SJSA1 (cell line): Measurements from ENCODE around the gene ERFL. TPM values are rescaled to one million over a fixed set of nuclear protein-coding genes. Genes with fewer than 3 reads are reported as not detected.

Source experiments
- DNase-seq, 2 experiments: peaks; one replicate each; pipeline ENCODE4 v3.0.0-alpha.2; 2015 to 2020; ENCODE audit warnings: low spot score in 2 of 2, low read depth in 1 of 2
- H3K27ac ChIP-seq: fragments of 250-450 bp; sonication (Bioruptor Pico); 2 replicates; pipeline ENCODE4 v1.5.1; 2020; ENCODE audit warnings: mild to moderate bottlenecking, moderate library complexity
- H3K27me3 ChIP-seq: fragments of 250-450 bp; sonication (Bioruptor Pico); replicated peaks from 2 replicates; pipeline ENCODE4 v1.5.1; 2020; ENCODE audit warnings: mild to moderate bottlenecking, moderate library complexity
- H3K36me3 ChIP-seq: fragments of 250-450 bp; sonication (Bioruptor Pico); 2 replicates; pipeline ENCODE4 v1.5.1; 2020; ENCODE audit warnings: mild to moderate bottlenecking
- H3K4me1 ChIP-seq: fragments of 250-450 bp; sonication (Bioruptor Pico); replicated peaks from 2 replicates; pipeline ENCODE4 v1.6.1; 2021; ENCODE audit warnings: mild to moderate bottlenecking
- H3K4me3 ChIP-seq: fragments of 250-450 bp; sonication (Bioruptor Pico); 2 replicates; pipeline ENCODE4 v1.5.1; 2020; ENCODE audit warnings: mild to moderate bottlenecking
- H3K9me3 ChIP-seq: fragments of 250-450 bp; sonication (Bioruptor Pico); replicated peaks from 2 replicates; pipeline ENCODE4 v1.5.1; 2020; ENCODE audit warnings: mild to moderate bottlenecking
- total RNA-seq: library from RNA; depleted of rRNA; stranded (reverse); fragments of >200 nt; shearing (Covaris generic); gene quantifications from 2 replicates; pipeline ENCODE4 v1.2.3, GENCODE V29; 2014

Gene ERFL
- total RNA-seq, 1 experiment from 2014 or later = not detected

GRCh38 chr19:41869374-41869955, 58.8 kb downstream of the ERFL start:
- no peaks in the 10 kb centered on the region for H3K9me3 ChIP-seq
- H3K4me1 ChIP-seq = no peaks in the 10 kb centered on the region
- H3K27ac ChIP-seq = no peak overlapping the region
- peaks cover 92% of the 10 kb centered on the region for H3K36me3 ChIP-seq
- H3K27me3 ChIP-seq = no peaks in the 10 kb centered on the region
- no peak for DNase-seq
- no peak overlapping the region for H3K4me3 ChIP-seq

- H3K36me3 ChIP-seq = peaks cover 97% of the 10 kb centered on the region
- H3K4me1 ChIP-seq = no peaks in the 10 kb centered on the region
- no peak overlapping the region for H3K4me3 ChIP-seq
- H3K27ac ChIP-seq = no peak overlapping the region
- H3K9me3 ChIP-seq = no peaks in the 10 kb centered on the region
- DNase-seq = no peak
- H3K27me3 ChIP-seq = no peaks in the 10 kb centered on the region
Observed at GRCh38 chr19:41868989-41869300, 59.3 kb downstream of the ERFL start.

- Histone ChIP-seq H3K36me3 (peaks cover 100% of the 10 kb centered on the region), H3K4me3 (no peak overlapping the region), H3K27me3 (no peaks in the 10 kb centered on the region), H3K9me3 (no peaks in the 10 kb centered on the region), H3K27ac (no peak overlapping the region), H3K4me1 (no peaks in the 10 kb centered on the region)
- no peak for DNase-seq
Observed at GRCh38 chr19:41868120-41868988, 59.9 kb downstream of the ERFL start.

- H3K4me3 ChIP-seq = no peak overlapping the region
- H3K36me3 ChIP-seq = peaks cover 100% of the 10 kb centered on the region
- no peaks in the 10 kb centered on the region for H3K9me3 ChIP-seq
- DNase-seq = no peak
- H3K27me3 ChIP-seq = no peaks in the 10 kb centered on the region
- peaks cover 5% of the 10 kb centered on the region for H3K4me1 ChIP-seq
- no peak overlapping the region for H3K27ac ChIP-seq
Observed at GRCh38 chr19:41866284-41866683, 62.0 kb downstream of the ERFL start.

GRCh38 chr19:41864374-41864773, 63.9 kb downstream of the ERFL start:
- Histone ChIP-seq H3K27me3 (no peaks in the 10 kb centered on the region), H3K4me3 (no peak overlapping the region), H3K36me3 (peaks cover 93% of the 10 kb centered on the region), H3K9me3 (no peaks in the 10 kb centered on the region), H3K4me1 (peaks cover 10% of the 10 kb centered on the region), H3K27ac (no peak overlapping the region)
- no peak for DNase-seq

- peaks cover 83% of the 10 kb centered on the region for H3K36me3 ChIP-seq
- peaks cover 14% of the 10 kb centered on the region for H3K4me1 ChIP-seq
- no peak overlapping the region for H3K27ac ChIP-seq
- H3K4me3 ChIP-seq = no peak overlapping the region
- no peaks in the 10 kb centered on the region for H3K9me3 ChIP-seq
- DNase-seq = no peak
- H3K27me3 ChIP-seq = peaks cover 7% of the 10 kb centered on the region; the same call in 1 of the 2 replicates
Observed at GRCh38 chr19:41863209-41863931, 64.9 kb downstream of the ERFL start.

DNA sequence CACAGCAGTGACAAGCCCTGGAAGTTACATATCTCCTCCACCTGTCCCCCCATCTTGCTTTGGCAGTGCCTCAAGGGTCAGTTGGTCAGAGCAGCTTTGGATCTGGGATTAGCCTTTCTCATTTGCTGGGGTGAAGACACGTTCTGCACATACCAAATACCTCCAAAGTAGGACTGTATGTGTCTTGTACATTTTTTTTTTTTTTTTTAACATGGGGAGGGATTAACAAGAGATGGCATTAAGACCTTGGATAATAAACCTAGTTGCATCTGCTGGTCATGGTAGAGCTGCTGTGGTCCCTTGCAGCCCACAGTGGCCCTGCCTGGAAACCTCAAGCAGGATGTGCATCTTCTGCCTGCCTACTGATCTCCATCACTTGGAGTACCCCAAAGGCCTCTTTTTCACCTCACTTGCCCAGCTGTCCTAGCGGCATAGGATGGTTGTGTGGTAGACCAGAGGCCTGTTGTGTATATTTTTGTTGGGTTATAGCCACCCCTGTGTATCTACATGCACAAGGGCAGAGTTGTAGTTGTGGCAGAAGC, 65.7 kb downstream of the ERFL start:
- DNase-seq = no peak
- Histone ChIP-seq H3K36me3 (peaks cover 75% of the 10 kb centered on the region), H3K27ac (no peak overlapping the region), H3K9me3 (no peaks in the 10 kb centered on the region), H3K27me3 (peaks cover 16% of the 10 kb centered on the region), H3K4me3 (no peak overlapping the region), H3K4me1 (peaks cover 14% of the 10 kb centered on the region)

- H3K9me3 ChIP-seq = no peaks in the 10 kb centered on the region
- no peak for DNase-seq
- H3K27me3 ChIP-seq = peaks cover 19% of the 10 kb centered on the region
- peaks cover 68% of the 10 kb centered on the region for H3K36me3 ChIP-seq
- no peak overlapping the region for H3K4me3 ChIP-seq
- H3K4me1 ChIP-seq = peaks cover 14% of the 10 kb centered on the region
- no peak overlapping the region for H3K27ac ChIP-seq
Observed at GRCh38 chr19:41861846-41862245, 66.4 kb downstream of the ERFL start.

- Histone ChIP-seq H3K36me3 (peaks cover 62% of the 10 kb centered on the region), H3K4me1 (peaks cover 14% of the 10 kb centered on the region), H3K9me3 (no peaks in the 10 kb centered on the region), H3K4me3 (peak overlapping the region; percentile 89), H3K27me3 (peaks cover 19% of the 10 kb centered on the region), H3K27ac (peak overlapping the region; percentile 76)
- DNase-seq = no peak
Observed at GRCh38 chr19:41861116-41861768, 67.0 kb downstream of the ERFL start.

GRCh38 chr19:41860419-41861115, 67.7 kb downstream of the ERFL start:
- peak overlapping the region; percentile 76 for H3K27ac ChIP-seq
- H3K36me3 ChIP-seq = peaks cover 55% of the 10 kb centered on the region
- peak overlapping the region; percentile 89 for H3K4me3 ChIP-seq
- no peaks in the 10 kb centered on the region for H3K9me3 ChIP-seq
- no peak for DNase-seq
- peaks cover 14% of the 10 kb centered on the region for H3K4me1 ChIP-seq
- peaks cover 19% of the 10 kb centered on the region for H3K27me3 ChIP-seq

- peaks cover 25% of the 10 kb centered on the region for H3K27me3 ChIP-seq
- DNase-seq = peak; percentile 98 to 99
- H3K9me3 ChIP-seq = no peaks in the 10 kb centered on the region
- peak within 1 kb of the TSS; percentile 89 for H3K4me3 ChIP-seq
- H3K36me3 ChIP-seq = peaks cover 48% of the 10 kb centered on the region
- H3K4me1 ChIP-seq = peaks cover 14% of the 10 kb centered on the region
- H3K27ac ChIP-seq = peak within 1 kb of the TSS; percentile 76
Observed at GRCh38 chr19:41859618-41860418, 68.4 kb downstream of the ERFL start, which contains the start of gene RPS19. Gene RPS19, plus strand, starts transcription at chr19:41860255. Its CDS starts 520 bp downstream, at chr19:41860775.

DNA sequence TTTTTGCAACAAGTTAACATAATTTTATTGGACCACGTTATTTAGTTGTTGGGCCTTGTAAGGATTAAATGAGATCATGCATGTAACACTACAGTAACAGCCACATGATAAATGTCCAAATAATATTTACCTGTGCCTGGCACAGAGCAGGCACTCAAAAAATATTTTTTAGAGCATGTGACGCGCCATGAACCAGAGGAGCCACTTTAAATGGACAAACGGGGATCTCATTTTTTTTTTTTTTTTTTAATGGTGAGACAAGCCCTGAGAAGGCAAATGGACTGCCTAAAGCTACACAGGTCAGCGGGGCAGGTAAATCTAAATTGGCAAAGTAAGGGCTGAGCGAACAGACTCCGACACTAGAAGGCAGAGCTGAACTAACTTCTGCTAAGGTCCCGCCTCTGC, 69.0 kb downstream of the ERFL start:
- no peak overlapping the region for H3K27ac ChIP-seq
- H3K27me3 ChIP-seq = peaks cover 31% of the 10 kb centered on the region
- no peaks in the 10 kb centered on the region for H3K9me3 ChIP-seq
- H3K4me3 ChIP-seq = peak overlapping the region; percentile 89
- H3K4me1 ChIP-seq = peaks cover 14% of the 10 kb centered on the region
- peaks cover 42% of the 10 kb centered on the region for H3K36me3 ChIP-seq
- no peak for DNase-seq
